B cell (primary cell): ENCODE results near the gene CORO2B.

Experiments used
- CTCF ChIP-seq: fragments of 200-600 bp; IDR thresholded peaks from one replicate; pipeline ENCODE4 v1.8.0; 2022; ENCODE audit warnings: antibody characterized with exemption, mild to moderate bottlenecking
- EZH2 ChIP-seq: IDR thresholded peaks from 2 replicates; pipeline ENCODE4 v1.6.1; 2012; ENCODE audit warnings: borderline replicate concordance, low read depth, mild to moderate bottlenecking, moderate library complexity, low read length; ENCODE audit not compliant: insufficient read depth, poor library complexity, severe bottlenecking

GRCh38 chr15:68630836-68631235 lies 52.0 kb downstream of the CORO2B start:
- TF ChIP-seq CTCF (peak; percentile 38), EZH2 (no peak)
